Fibroblast of skin of scalp (primary cell): ENCODE results near the gene TBK1.
A peak's percentile ranks its signal among the peaks of the same experiment; 100 is the strongest.

Experiments used
- DNase-seq: peaks from one replicate; pipeline ENCODE4 v3.0.0-alpha.2; 2013

Gene TBK1

GRCh38 chr12:64452559-64453329 lies 824 bp downstream of the TBK1 start:
- DNase-seq = peak; percentile 72

GRCh38 chr12:64455506-64455905 lies 3.6 kb downstream of the TBK1 start:
- DNase-seq = no peak

DNA sequence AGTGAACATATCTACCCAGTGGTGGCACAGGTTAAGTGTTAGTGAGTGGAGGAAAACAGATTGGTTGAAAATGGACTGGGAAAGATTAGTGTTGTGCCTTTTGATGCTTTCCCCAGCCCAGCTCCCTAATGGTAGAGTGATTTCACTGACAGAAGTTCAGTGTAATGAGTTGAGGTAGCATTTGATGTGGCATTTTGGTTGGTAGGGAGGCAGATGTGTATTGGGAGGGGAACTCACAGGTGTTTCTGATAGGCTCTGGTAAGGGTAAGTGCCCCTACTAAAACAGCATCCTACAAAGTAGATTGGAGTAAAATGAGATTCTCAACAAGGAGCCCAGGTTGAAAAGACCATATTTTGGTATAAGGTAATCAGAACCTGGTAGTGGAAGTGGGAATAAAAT lies 4.2 kb downstream of the TBK1 start:
- DNase-seq = no peak

DNA sequence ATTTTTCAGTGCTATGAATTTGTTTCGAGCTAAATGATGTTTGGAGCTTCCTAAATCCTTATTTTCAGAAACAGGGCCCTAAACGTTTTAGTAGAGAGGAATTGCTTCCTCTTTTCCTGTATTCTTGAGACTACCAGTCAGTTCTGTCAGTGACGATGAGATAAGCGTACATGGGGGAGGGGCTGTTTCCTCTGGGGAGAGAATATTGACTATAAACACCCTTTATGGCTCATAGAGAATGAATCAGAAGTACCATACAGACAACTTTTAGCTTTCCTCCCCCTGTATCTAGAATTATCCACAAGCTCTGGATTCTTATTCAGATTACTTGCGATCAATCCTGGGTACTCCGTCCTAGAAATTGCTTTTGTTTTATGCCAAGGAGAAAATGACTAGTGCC lies 5.1 kb downstream of the TBK1 start:
- DNase-seq = no peak

- no peak for DNase-seq
Observed at GRCh38 chr12:64457466-64457865, 5.5 kb downstream of the TBK1 start.

- DNase-seq = no peak
Observed at GRCh38 chr12:64457923-64458322, 6.0 kb downstream of the TBK1 start.

- no peak for DNase-seq
Observed at GRCh38 chr12:64459394-64459891, 7.5 kb downstream of the TBK1 start.

DNA sequence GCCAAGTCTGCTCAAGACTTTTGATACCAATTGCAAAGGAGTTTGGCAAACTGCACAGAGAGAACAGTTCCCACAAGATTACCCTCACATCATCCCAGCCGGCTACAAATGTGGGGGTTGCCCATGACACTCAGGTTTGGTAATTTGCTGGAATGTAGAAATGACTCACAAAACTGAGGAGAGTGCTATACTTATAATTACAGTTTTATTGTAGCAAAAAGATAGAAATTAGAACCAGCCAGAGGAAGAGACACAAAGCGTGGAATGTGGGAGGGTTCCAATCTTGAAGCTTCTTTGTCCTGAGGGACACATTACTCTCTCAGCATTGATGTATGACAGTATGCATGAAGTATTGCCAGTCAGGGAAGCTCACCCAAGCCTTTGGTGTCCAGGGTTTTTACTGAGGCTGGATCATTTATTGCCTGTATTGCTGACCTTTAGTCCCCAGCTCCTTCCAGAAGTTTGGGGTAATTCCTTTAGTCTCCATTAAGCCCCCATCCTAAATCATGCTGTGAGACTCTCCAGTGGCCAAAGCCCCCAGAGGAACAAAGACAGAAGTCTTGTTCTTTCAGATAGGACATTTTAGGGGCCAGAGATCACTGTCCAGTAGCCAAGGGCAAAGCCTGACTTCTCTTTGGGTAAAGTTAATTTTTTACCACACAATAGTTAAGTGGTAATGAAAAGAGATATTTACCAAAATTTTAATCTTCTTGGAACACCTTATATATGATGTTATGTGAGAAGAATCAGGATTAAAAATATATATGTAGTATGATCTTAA lies 9.9 kb downstream of the TBK1 start:
- DNase-seq = peak; percentile 98

- no peak for DNase-seq
Observed at GRCh38 chr12:64466178-64466577, 14.3 kb downstream of the TBK1 start.

DNA sequence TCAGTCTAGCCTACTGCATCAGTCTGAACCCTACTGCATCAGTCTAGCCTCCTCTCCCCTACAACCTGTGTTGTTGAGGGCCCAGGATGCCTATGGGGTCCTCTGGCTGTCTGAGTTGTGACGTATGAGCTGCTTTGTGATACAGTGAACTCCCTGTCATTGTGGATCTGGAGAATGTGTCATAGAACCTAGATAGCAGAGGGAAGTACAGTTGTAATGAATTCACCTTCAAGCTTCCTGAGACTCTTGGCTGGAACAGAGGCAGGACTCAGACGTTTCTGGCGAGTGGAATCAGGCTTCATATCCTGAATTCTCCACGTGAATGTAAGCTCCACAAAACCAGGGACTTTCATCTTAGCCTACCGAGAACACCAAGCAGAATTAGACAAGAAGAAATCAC lies 17.0 kb downstream of the TBK1 start:
- no peak for DNase-seq

GRCh38 chr12:64469455-64470142 lies 17.7 kb downstream of the TBK1 start:
- no peak for DNase-seq

GRCh38 chr12:64470495-64470894 lies 18.6 kb downstream of the TBK1 start:
- DNase-seq = no peak

DNA sequence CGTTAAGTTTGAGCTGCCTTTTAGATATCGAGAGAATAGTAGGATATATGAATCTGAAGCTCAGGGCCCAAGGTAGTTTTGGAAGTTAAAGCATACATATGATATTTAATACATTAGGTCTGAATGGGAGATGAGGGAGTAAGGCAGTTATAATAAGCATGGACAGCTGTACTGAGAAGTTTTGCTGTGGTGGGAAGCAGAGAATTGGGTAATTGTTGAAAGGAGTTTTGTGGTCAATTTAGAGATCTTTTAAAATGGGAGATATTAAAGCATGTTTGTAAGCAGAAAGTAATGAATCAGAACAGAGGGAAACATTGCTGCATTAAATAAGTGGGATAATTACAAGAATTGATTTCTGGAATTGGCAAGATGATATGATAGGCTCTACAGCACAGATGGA lies 21.3 kb downstream of the TBK1 start:
- no peak for DNase-seq

DNA sequence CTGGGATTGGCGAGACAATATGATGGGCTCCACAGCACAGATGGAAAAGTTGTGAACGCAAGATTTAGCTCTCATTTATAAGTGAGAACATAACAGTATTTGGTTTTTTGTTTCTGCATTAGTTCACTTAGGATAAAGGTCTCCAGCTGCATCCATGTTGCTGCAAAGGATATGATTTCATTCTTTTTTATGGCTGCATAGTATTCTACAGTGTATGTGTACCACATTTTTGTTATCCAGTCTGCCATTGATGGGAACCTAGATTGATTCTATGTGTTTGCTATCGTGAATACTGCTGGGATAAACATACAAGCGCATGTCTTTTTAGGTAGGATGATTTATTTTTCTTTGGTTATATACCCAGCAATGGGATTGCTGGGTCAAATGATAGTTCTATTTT lies 23.6 kb downstream of the TBK1 start:
- DNase-seq = no peak

DNA sequence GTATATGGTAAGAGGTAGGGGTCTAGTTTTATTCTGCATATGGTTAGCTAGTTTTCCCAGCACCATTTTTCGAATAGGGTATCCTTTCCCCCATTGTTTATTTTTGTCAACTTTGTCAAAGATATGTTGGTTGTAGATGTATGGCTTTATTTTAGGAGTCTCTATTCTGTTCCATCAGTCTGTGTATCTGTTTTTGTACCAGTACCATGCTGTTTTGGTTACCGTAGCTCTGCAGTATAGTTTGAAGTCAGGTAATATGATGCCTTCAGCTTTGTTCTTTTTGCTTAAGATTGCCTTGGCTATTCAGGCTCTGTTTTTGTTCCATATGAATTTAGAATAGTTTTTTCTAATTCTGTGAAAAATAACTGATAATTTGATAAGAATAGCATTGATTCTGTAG lies 24.9 kb downstream of the TBK1 start:
- DNase-seq = no peak

GRCh38 chr12:64478661-64479060 lies 26.7 kb downstream of the TBK1 start:
- DNase-seq = no peak

GRCh38 chr12:64480148-64480547 lies 28.2 kb downstream of the TBK1 start:
- peak; percentile 62 for DNase-seq

GRCh38 chr12:64486657-64487056 lies 34.7 kb downstream of the TBK1 start:
- no peak for DNase-seq

GRCh38 chr12:64491718-64492117 lies 39.8 kb downstream of the TBK1 start:
- no peak for DNase-seq

GRCh38 chr12:64493513-64493912 lies 41.6 kb downstream of the TBK1 start:
- DNase-seq = no peak

- DNase-seq = no peak
Observed at GRCh38 chr12:64494998-64495729, 43.2 kb downstream of the TBK1 start.

GRCh38 chr12:64496839-64497400 lies 45.0 kb downstream of the TBK1 start:
- no peak for DNase-seq
